GM20000 (cell line): ENCODE data around the gene CTDSPL2.

Experiments
- DNase-seq: peaks from one replicate; pipeline ENCODE4 v3.0.0; 2012; ENCODE audit warnings: low spot score
- CTCF ChIP-seq: IDR thresholded peaks from 2 replicates; pipeline ENCODE4 v1.5.1; 2012; ENCODE audit warnings: mild to moderate bottlenecking, control low read depth; ENCODE audit errors: extremely low read depth, missing control alignments

CTDSPL2 gene

GRCh38 chr15:44565387-44566154 lies 138.1 kb downstream of the CTDSPL2 start:
- no peak for DNase-seq
- TF ChIP-seq CTCF, result no peak

- TF ChIP-seq CTCF, result no peak
- DNase-seq, result no peak
These were observed 138.7 kb downstream of the CTDSPL2 start for GRCh38 chr15:44566155-44566540.

- DNase-seq, result no peak
- no peak for TF ChIP-seq CTCF
These were observed 140.9 kb downstream of the CTDSPL2 start for GRCh38 chr15:44568338-44568737.

- DNase-seq, result no peak
- no peak for TF ChIP-seq CTCF
These were observed 141.9 kb downstream of the CTDSPL2 start for GRCh38 chr15:44569316-44569715.

- DNase-seq, result no peak
- no peak for TF ChIP-seq CTCF
These were observed 142.9 kb downstream of the CTDSPL2 start for GRCh38 chr15:44570361-44570760.

- no peak for TF ChIP-seq CTCF
- no peak for DNase-seq
These were observed 146.0 kb downstream of the CTDSPL2 start for GRCh38 chr15:44573386-44573785.

GRCh38 chr15:44574734-44575133 lies 147.3 kb downstream of the CTDSPL2 start:
- TF ChIP-seq CTCF, result no peak
- no peak for DNase-seq
